HG03135 (cell line): ENCODE data around the gene ZBTB21.
"Not testable (repeated sequence)": the region's sequence is repeated elsewhere in the genome, so short reads cannot be mapped to it uniquely, and the experiment has no call there.

Source experiments
- ATAC-seq: cut with Tn5 transposase; IDR thresholded peaks from one replicate; pipeline ENCODE4 v1.9.1; 2021; ENCODE audit warnings: mild to moderate bottlenecking, moderate library complexity; ENCODE audit not compliant: unreplicated experiment

Gene ZBTB21

GRCh38 chr21:41995577-41995976 lies 14.6 kb downstream of the ZBTB21 start:
- ATAC-seq, result no peak

GRCh38 chr21:41994613-41995012 lies 15.5 kb downstream of the ZBTB21 start:
- ATAC-seq, result not testable (repeated sequence)

GRCh38 chr21:41993744-41994143 lies 16.4 kb downstream of the ZBTB21 start:
- no peak for ATAC-seq

DNA sequence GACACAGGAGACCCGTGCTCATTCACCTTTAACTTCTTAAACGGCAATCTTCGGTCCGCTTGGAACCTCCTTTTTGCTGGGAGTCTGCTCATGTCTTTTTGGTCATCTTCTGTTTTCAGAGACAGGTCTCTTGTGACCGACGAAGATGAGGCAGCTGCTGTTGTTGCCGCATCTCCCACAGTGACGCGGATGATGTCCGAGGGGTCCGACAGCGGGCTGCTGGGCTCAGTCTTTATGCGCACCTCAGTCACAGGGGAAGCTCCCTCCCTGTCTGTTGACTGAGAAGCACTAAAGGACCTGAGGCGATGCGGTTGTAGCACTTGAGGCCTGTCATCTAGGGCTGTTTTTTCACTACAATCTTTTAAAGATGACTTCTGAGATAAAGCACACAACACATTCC lies 17.6 kb downstream of the ZBTB21 start:
- no peak for ATAC-seq

DNA sequence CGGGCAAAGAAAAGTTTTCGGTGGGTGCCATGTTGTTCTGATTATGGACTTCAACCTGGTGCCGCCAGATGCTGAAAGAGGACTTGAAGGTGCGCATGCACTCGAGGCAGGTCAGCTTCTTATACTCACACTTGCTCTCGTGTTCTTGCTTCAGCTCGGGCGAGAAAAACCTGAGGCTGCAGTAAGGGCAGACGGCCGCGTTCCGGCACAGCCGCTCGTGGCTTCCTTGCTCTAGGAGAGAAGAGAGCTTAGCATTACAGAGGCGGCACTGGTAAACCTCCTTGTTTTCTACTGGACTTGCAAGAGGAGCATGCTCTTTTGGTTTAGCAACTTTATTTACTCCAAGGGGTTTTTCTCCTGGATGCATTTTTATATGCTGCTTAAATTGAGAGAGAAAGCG lies 18.5 kb downstream of the ZBTB21 start:
- no peak for ATAC-seq

- no peak for ATAC-seq
Observed at GRCh38 chr21:41989698-41990097, 20.5 kb downstream of the ZBTB21 start.

DNA sequence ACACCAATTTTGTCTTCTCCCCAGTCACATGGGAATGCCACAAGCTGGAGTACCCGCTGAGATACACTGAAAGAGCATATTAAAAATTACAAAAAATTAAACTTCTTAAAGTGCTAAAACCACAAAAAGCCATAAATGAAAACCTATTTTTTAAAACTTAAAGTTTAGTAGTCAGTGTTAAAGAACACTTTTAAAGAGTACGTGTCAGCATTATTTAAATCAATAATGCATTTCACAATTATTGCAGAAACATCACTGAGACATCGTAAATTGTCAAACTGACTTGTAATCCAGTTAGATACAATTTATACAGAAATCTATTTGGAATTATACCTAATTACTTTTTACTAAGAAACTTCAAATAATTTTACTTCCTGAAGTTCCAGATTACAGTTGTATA lies 22.9 kb downstream of the ZBTB21 start:
- no peak for ATAC-seq

DNA sequence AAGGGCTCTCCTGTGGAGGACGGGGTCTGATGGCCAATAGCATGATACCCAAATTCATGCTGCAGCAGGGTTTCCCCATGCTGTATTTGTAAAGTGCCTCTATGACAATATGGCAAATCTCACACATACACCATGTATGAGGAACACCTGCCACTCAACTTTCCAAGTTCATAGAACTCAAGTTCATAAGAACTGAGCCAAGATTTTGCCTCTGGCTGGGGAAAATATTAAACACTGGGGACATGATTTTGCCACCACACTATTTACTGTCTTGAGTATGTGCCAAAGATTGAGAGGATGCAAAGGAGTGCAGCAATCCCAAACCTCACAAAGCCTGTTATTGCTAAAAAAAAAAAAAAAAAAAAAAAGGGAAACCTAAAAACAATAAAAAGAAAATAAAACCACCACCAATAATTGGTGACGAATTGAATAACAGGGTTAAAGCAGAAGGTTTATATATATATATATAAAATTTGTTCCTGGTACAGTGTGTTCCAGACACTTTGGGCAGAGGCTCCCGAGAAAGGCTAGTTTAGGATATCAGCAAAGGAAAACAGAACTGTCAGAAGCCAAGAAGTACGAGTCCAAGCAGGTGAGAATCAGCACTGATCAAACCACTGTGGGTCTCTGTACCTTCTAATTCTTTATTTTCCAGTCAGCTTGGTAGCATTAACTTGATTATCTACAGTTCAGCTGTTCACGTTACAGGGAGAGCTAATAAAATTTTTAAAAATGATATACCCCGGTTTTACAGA lies 24.3 kb downstream of the ZBTB21 start:
- ATAC-seq, result no peak

- ATAC-seq, result no peak
Observed at GRCh38 chr21:41983229-41983628, 26.9 kb downstream of the ZBTB21 start.

GRCh38 chr21:41980561-41980960 lies 29.6 kb downstream of the ZBTB21 start:
- ATAC-seq, result no peak

DNA sequence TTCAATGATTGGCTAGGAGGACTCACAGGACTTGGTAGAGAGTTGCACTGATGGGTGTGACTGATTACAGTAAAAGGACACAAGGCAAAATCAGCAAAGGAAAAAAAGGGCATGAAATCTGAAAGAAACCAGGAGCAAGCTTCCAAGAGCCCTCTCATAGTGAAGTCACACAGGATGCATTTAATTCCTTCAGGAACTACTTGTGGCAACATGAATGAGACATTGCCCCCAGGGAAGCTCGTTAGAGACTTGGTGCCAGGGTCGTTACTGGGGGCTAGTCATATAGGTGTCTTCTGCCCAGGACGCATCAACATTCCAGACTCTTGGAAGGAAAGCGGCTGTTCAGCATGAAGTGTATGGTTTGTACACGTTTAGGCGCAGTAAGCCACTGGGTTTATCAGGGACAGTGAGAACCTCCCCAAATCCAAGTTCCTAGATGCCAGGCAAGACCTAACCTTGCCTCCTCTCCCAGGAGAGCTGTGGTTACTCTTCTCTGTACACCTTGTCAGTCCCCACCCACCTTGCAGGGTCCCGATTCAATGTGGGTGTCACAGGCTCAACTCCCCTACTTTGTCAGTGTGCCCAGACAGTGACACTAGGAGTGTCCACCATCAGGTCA lies 30.3 kb downstream of the ZBTB21 start:
- no peak for ATAC-seq

- ATAC-seq, result no peak
Observed at GRCh38 chr21:41979335-41979734, 30.8 kb downstream of the ZBTB21 start.

DNA sequence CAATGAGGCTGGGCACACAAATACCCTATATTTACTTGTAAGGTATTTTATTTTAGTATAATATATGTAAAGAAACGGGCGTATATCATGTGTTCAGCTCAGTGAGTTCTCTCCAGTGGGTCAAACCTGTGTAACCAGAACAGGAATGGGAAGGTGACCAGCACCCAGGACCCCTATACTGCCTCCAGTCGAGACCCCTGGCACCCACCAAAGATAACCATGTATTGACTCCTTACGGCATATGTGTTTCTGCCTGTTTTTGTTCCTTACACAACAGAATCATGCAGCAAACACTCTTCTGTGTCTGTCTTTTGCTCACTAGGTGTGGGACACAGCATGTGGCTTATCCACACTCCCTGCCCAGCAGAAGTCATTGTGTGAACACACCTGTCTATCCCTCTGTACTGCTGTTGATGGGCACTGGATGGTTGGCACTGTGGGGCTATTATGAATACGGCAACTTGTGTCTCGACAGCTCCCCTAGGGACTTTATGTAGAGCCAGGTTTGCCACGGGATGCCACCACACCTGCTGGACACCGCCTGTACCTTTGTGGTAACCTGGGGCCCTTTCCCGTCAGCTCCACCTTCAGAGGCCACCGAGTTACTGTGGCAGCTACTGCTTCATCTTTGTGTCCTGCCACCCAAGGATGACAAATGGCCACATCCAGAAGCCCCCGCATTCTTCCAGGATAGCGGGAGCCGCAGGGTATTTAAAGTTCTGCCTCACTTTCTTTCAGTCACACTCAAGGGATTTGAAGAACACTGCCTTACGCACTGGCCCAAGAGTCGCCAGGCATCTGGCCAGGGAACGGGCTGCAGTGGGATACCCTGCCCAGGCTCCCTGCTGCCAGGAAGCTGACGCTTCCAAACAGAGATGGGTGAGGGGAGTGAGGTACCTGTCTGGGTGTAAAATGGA lies 32.9 kb downstream of the ZBTB21 start:
- no peak for ATAC-seq

- ATAC-seq, result no peak
Observed at GRCh38 chr21:41976611-41977010, 33.5 kb downstream of the ZBTB21 start.

DNA sequence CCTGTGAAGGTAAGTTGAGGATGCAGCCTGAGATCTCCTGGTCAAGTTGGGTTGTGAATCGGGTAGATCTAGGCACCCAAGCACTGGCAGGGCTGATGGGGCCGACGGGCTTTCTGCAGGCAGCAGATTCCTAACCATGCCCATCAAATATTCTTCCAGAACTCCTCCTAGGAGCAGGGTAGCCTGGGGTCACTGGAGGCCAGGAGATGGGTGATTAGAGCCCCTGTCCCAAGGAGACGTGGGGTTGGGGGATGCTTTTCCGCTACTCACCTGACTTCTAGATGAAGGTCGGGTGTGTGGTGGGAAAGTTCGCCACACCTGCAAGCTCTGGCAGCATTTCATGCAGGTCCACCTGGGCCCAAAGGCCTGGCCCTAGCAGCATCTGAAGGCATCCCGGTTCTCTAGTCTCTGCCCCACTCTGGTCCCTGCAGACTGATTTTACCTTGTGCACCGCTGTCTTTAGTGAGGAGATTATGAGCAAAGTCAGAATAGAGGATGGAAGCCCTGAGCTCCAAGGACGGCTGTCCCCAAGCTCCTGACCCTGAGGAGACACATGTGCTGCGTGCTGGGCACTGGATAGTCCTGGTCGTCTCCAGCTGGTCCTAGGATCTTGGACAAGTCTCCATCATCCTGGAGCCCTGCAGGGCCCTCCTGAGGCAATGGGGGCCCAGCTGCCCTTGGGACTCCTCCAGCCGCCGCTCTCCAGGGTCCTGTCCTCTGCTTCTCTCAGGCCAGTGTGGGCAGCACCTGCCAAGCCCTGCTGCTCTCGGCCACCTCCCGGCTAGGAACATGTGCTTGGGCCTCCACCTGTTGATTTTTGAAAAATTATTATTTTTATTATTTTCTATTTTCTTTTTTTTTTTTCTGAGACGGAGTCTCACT lies 34.5 kb downstream of the ZBTB21 start:
- ATAC-seq, result no peak

DNA sequence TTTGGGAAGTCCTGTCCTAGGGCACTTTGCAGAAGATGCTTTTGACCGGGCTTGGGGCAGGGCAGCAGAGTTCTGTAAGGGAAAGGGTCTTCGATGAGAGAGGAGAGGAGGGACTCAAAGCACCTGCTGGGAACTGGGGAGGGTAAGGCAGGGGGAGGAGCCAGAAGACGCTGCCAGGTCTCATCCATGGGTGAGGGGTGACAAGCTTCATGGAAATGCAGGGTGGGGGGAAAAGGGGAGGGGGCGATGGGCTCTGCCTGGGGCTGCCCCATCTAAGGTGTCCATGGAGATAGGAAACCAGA lies 35.5 kb downstream of the ZBTB21 start:
- ATAC-seq, result no peak

DNA sequence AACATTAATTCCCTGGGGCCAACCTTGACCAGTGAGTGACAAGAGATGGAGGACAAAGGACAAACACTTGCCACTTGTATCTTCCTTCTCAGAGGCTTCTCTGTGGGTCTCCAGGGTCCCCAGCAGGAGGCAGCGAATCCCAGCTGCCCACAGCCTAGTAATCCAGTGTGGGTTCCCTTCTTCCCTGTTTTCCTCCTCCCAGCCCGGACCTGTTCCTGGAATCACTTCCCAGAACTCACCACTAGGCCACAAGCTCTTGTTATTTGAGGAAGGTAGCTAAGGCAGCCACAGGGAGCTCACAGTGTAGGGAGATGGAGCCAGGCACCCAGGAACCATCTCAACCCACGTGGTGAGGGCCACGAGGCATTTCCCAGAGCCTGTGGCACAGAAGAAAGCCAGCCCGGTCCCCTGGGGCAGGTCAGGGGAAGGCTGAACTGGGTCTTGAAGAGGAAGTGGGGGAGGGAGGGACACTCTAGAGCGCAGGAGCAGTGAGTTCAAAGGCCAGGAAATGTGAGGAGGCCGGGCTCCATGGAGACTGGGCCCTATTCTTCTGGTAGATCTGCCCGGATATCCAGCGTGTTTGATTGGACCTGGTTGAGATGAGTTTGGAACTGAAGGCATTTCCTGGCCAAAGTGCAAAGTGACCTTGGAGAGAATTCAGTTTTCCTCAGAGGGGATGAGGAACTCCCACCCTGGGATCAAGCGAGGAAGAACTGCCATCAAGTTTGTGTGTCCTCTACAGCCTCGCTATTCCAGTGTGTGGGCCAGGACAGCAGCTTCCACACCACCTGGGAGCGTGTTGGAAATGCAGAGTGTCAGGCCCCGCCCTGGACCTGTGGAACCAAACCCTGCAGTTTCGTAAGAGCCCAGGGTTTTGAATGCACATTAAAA lies 36.1 kb downstream of the ZBTB21 start:
- no peak for ATAC-seq

GRCh38 chr21:41973427-41973831 lies 36.7 kb downstream of the ZBTB21 start:
- ATAC-seq, result no peak

GRCh38 chr21:41972511-41973205 lies 37.5 kb downstream of the ZBTB21 start:
- ATAC-seq, result no peak
